GM13976 (cell line): ENCODE data around the gene SLC22A23.

Experiments used
- DNase-seq: peaks from one replicate; pipeline ENCODE4 v3.0.0; 2012; ENCODE audit warnings: low spot score
- in situ Hi-C: fragments of 300-500 bp; cut with MboI; formaldehyde crosslinking; loops from one replicate; pipeline ENCODE4 v1.12.0; 2022; ENCODE audit warnings: low sequenced_read_pairs, mixed read lengths, inconsistent platforms; ENCODE audit not compliant: unreplicated experiment
- TF ChIP-seq, protein P1 (sequence below): IDR thresholded peaks from 2 replicates; pipeline ENCODE4 v1.5.1; 2012; ENCODE audit warnings: borderline replicate concordance, mild to moderate bottlenecking; ENCODE audit not compliant: insufficient read depth; ENCODE audit errors: extremely low read depth, missing control alignments, control extremely low read depth

Gene SLC22A23

DNA sequence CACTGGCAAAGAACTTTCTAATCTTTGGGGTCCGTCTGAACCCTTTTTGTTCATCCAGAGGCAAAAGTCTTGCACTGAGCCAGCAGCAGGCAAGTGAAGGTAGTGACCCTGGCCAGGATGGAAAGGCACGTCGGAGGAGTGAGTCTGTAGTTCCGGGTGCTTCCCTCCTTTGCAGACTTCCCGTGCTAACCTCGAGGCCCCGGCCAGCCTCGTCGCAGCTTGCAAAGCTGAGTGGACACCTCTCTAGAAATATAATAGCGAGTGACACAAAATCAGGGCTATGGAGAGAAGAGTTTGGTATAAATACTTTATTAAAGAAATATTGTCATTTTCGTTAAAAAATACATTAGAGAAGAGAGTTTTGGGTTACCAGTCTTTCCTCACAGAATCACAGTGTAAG lies 188.2 kb downstream of the SLC22A23 start:
- TF ChIP-seq, protein P1, sequence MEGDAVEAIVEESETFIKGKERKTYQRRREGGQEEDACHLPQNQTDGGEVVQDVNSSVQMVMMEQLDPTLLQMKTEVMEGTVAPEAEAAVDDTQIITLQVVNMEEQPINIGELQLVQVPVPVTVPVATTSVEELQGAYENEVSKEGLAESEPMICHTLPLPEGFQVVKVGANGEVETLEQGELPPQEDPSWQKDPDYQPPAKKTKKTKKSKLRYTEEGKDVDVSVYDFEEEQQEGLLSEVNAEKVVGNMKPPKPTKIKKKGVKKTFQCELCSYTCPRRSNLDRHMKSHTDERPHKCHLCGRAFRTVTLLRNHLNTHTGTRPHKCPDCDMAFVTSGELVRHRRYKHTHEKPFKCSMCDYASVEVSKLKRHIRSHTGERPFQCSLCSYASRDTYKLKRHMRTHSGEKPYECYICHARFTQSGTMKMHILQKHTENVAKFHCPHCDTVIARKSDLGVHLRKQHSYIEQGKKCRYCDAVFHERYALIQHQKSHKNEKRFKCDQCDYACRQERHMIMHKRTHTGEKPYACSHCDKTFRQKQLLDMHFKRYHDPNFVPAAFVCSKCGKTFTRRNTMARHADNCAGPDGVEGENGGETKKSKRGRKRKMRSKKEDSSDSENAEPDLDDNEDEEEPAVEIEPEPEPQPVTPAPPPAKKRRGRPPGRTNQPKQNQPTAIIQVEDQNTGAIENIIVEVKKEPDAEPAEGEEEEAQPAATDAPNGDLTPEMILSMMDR, result no peak
- no peak for DNase-seq
- in situ Hi-C loops, result no loop called here

DNA sequence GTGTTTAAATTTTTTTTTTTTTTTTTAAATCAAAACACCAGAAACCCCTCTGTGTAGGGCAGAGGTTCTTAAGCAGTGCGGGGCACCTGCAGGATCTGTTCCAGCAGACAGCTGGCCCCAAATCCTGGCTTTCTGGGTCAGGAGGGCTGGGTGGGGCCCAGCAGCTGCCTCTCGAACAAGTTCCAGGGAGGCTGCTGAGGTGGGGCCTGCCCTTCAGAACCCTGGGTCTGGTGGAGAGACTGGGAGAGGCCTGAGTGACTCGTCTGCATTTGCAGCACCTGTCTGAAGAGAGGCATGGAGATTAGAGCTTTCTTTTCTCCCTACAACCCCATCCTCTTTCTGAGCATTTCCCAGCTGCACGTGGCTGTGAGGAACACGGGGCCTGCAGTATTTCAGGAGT lies 189.7 kb downstream of the SLC22A23 start:
- in situ Hi-C loops, result no loop called here
- DNase-seq, result no peak
- TF ChIP-seq, protein P1, result no peak

DNA sequence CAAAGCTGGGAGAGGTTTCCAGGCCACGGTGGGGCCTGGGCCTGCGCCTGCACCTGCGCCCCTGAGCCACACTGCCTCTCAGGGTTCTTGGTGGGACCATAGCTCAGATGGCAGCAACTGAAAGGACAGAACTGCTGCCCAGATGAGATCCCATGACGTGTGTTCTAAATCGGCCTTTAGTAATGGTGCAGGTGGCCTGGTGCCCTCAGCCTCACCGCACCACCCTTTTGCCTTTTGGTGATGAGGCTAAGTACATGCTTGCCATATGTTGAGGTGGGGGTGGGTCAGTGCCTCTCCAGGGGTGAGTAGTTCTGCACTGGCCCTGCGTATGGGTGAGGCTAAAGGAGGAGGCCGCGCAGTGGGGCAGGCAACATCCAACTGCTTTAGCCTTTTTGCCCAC lies 190.7 kb downstream of the SLC22A23 start:
- TF ChIP-seq, protein P1, result no peak
- in situ Hi-C loops, result no loop called here
- no peak for DNase-seq

DNA sequence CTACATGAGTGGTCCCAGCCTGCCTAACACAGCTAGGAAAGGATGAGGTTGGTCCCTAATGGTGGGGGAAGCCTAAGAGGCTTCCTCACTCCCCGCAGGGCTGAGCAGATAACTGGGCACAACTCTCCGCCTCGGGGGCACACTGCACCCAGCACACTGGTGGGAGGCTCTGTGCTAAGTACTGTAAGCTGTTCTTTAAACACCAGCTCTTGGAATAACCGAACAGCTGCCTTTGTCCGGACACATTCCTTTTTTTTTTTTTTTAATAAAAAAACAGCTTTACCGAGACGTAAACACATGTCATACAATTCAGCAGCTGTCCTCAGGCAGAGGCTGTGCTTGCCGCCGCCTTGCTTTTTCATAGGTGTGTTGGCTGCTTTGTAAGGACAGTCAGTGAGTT lies 191.2 kb downstream of the SLC22A23 start:
- DNase-seq, result no peak
- TF ChIP-seq, protein P1, result no peak
- in situ Hi-C loops, result no loop called here

DNA sequence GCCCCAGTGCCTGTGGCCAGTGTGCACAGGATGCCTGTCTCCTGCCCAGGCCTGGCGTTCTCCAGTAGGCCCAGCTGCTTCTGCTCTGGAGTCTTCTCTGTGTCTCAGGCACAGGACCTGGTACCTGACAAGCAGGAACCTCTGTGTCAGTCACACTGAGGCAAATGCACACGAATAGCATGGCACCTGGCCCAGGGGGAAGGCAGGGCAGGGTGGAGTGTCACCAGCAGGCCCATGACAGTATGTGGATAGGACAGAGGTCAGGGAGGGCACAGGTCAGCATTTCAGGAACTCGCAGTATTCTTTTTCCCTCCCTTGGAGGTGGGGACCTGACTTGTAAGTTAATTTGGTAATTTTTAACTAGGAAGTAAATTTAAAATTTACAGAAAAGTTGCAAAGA lies 192.5 kb downstream of the SLC22A23 start:
- DNase-seq, result no peak
- in situ Hi-C loops, result no loop called here
- TF ChIP-seq, protein P1, result no peak

- in situ Hi-C loops, result no loop called here
- TF ChIP-seq, protein P1, result no peak
These were observed 193.8 kb downstream of the SLC22A23 start for GRCh38 chr6:3263096-3263495.

DNA sequence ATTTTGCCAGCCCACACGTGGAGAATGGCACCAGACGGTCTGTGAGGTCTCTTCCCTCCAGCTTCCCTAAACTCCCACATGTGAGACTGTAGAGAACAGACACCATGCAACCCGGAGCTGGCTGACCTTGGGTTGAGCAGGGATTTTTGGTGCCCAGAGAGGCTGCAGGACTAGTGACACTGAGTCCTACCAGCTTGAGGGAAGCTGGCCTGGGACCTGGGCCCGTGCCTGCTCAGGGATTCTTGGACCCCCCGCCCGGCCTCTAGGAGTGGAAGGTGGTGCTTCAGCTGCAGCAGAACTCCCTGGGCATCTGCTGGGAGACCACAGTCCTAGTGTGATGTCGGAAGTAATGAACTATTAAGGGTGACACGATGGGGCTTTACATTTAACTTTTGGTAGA lies 194.9 kb downstream of the SLC22A23 start:
- no peak for DNase-seq
- in situ Hi-C loops, result no loop called here
- TF ChIP-seq, protein P1, result no peak

More at GRCh38 chr6:3263096-3263495, 193.8 kb downstream of the SLC22A23 start:
- DNase-seq, result no peak
